IMR-90 (cell line): ENCODE data around the gene MEDAG. TPM values are rescaled to one million over a fixed set of nuclear protein-coding genes. Genes with fewer than 3 reads are reported as not detected.
A peak's percentile ranks its signal among the peaks of the same experiment; 100 is the strongest.

Experiments used
- CTCF ChIP-seq: conservative IDR thresholded peaks from 2 replicates; pipeline ENCODE4 v1.5.1; 2012; ENCODE audit warnings: mild to moderate bottlenecking, low read depth, low read length, improper control_type of control experiment
- polyA plus RNA-seq, 3 experiments: library from polyadenylated mRNA; depleted of rRNA; stranded (reverse); fragments of >200 nt; gene quantifications; 2 replicates each; pipeline ENCODE4 v1.2.3, GENCODE V29; 2012; ENCODE audit warnings: low replicate concordance in 1 of 3
- total RNA-seq: library from RNA; depleted of rRNA; stranded (reverse); fragments of >200 nt; gene quantifications from 2 replicates; pipeline ENCODE4 v1.2.3, GENCODE V29; 2012

MEDAG gene
- total and polyA plus RNA-seq, 2 of the 4 experiments (the other 2 are of a cell fraction): 0.32 to 0.36 TPM

- TF ChIP-seq CTCF: peak; percentile 90
Observed at GRCh38 chr13:30865123-30866049, 40.7 kb upstream of the MEDAG start (continued).
